SK-N-SH treated with all-trans-retinoic acid at 6 μM for 48 hours (cell line): ENCODE data around the gene PPP4R4.

Experiments
- ATAC-seq: fragments of 200-7000 bp; cut with Tn5 transposase; 3 replicates; pipeline ENCODE4 v1.9.1; 2020; ENCODE audit warnings: mild to moderate bottlenecking, moderate library complexity
- ARNTL ChIP-seq: fragments of 450-650 bp; formaldehyde crosslinking; IDR thresholded peaks from 2 replicates; pipeline ENCODE4 v1.5.0; 2020; ENCODE audit warnings: low read depth, mild to moderate bottlenecking, moderate library complexity, borderline replicate concordance
- BACH2 ChIP-seq: fragments of 250-450 bp; sonication (Bioruptor Pico); IDR thresholded peaks from 2 replicates; pipeline ENCODE4 v1.9.0; 2021; ENCODE audit warnings: mild to moderate bottlenecking, borderline replicate concordance
- CREB5 ChIP-seq: fragments of 250-450 bp; sonication (Bioruptor Pico); IDR thresholded peaks from 2 replicates; pipeline ENCODE4 v1.5.1; 2020; ENCODE audit warnings: low read depth, mild to moderate bottlenecking, moderate library complexity
- CSDC2 ChIP-seq: fragments of 250-450 bp; sonication (Bioruptor Pico); IDR thresholded peaks from 2 replicates; pipeline ENCODE4 v1.5.0; 2020; ENCODE audit warnings: mild to moderate bottlenecking, moderate library complexity
- CSRNP3 ChIP-seq: fragments of 250-450 bp; sonication (Bioruptor Pico); IDR thresholded peaks from 2 replicates; pipeline ENCODE4 v1.5.1; 2021; ENCODE audit warnings: mild to moderate bottlenecking, moderate library complexity
- GLIS3 ChIP-seq: fragments of 250-450 bp; sonication (Bioruptor Pico); IDR thresholded peaks from 2 replicates; pipeline ENCODE4 v1.5.0; 2020; ENCODE audit warnings: mild to moderate bottlenecking, moderate library complexity
- ISL1 ChIP-seq: fragments of 250-450 bp; sonication (Bioruptor Pico); IDR thresholded peaks from 2 replicates; pipeline ENCODE4 v2.1.2; 2022; ENCODE audit warnings: mild to moderate bottlenecking, moderate library complexity
- OSR1 ChIP-seq: fragments of 250-450 bp; sonication (Bioruptor Pico); IDR thresholded peaks from 2 replicates; pipeline ENCODE4 v1.8.0; 2022; ENCODE audit warnings: moderate library complexity, mild to moderate bottlenecking, inconsistent platforms
- PATZ1 ChIP-seq: fragments of 250-450 bp; sonication (Bioruptor Pico); IDR thresholded peaks from 2 replicates; pipeline ENCODE4 v1.8.0; 2020; ENCODE audit warnings: mild to moderate bottlenecking, moderate library complexity, borderline replicate concordance
- POU6F1 ChIP-seq: fragments of 250-450 bp; sonication (Bioruptor Pico); IDR thresholded peaks from 2 replicates; pipeline ENCODE4 v1.8.0; 2021; ENCODE audit warnings: low read depth, mild to moderate bottlenecking, moderate library complexity, borderline replicate concordance
- RARB ChIP-seq: fragments of 250-450 bp; sonication (Bioruptor Pico); IDR thresholded peaks from 2 replicates; pipeline ENCODE4 v1.8.0; 2021; ENCODE audit warnings: mild to moderate bottlenecking, moderate library complexity
- TCF4 ChIP-seq: fragments of 250-450 bp; sonication (Bioruptor Pico); IDR thresholded peaks from 2 replicates; pipeline ENCODE4 v1.8.0; 2021; ENCODE audit warnings: mild to moderate bottlenecking, moderate library complexity, borderline replicate concordance
- TOX ChIP-seq: fragments of 250-450 bp; sonication (Bioruptor Pico); IDR thresholded peaks from 2 replicates; pipeline ENCODE4 v1.8.0; 2021; ENCODE audit warnings: mild to moderate bottlenecking, moderate library complexity, borderline replicate concordance
- TSHZ2 ChIP-seq: fragments of 250-450 bp; sonication (Bioruptor Pico); IDR thresholded peaks from 2 replicates; pipeline ENCODE4 v1.5.0; 2020; ENCODE audit warnings: mild to moderate bottlenecking, moderate library complexity
- ZFP3 ChIP-seq: fragments of 250-450 bp; sonication (Bioruptor Pico); IDR thresholded peaks from 2 replicates; pipeline ENCODE4 v1.5.0; 2020; ENCODE audit warnings: mild to moderate bottlenecking, moderate library complexity
- ZFP30 ChIP-seq: fragments of 450-650 bp; formaldehyde crosslinking; IDR thresholded peaks from 2 replicates; pipeline ENCODE4 v1.5.0; 2022; ENCODE audit warnings: mild to moderate bottlenecking, moderate library complexity
- ZNF565 ChIP-seq: fragments of 450-650 bp; formaldehyde crosslinking; conservative IDR thresholded peaks from 2 replicates; pipeline ENCODE4 v1.5.0; 2020; ENCODE audit warnings: low read depth, mild to moderate bottlenecking, moderate library complexity
- ZNF70 ChIP-seq: fragments of 450-650 bp; formaldehyde crosslinking; IDR thresholded peaks from 2 replicates; pipeline ENCODE4 v1.5.0; 2020; ENCODE audit warnings: mild to moderate bottlenecking, moderate library complexity
- ZNF8 ChIP-seq: fragments of 450-650 bp; formaldehyde crosslinking; IDR thresholded peaks from 2 replicates; pipeline ENCODE4 v1.5.0; 2020; ENCODE audit warnings: mild to moderate bottlenecking, moderate library complexity

Gene PPP4R4

GRCh38 chr14:94312481-94313246 lies 138.5 kb downstream of the PPP4R4 start (continued):
- no peak for TF ChIP-seq ZNF565
- TF ChIP-seq CSRNP3, result no peak
- no peak for TF ChIP-seq ZFP3 (CRISPR knock-in tag)
- no peak for TF ChIP-seq ZFP30 (CRISPR knock-in tag)
- no peak for TF ChIP-seq POU6F1
- no peak for TF ChIP-seq ARNTL (CRISPR knock-in tag)
- no peak for TF ChIP-seq RARB

- no peak for TF ChIP-seq CSDC2
- no peak for TF ChIP-seq CREB5 (CRISPR knock-in tag)
- ATAC-seq, result no peak
These were observed 140.0 kb downstream of the PPP4R4 start for GRCh38 chr14:94313991-94314655.

GRCh38 chr14:94314890-94315289 lies 140.8 kb downstream of the PPP4R4 start:
- no peak for ATAC-seq
- no peak for TF ChIP-seq GLIS3
- no peak for TF ChIP-seq ZFP30 (CRISPR knock-in tag)
- TF ChIP-seq CSRNP3, result no peak
- TF ChIP-seq OSR1, result no peak
- TF ChIP-seq BACH2, result no peak
- TF ChIP-seq ARNTL (CRISPR knock-in tag), result no peak
- no peak for TF ChIP-seq ZFP3 (CRISPR knock-in tag)
- TF ChIP-seq ISL1 (CRISPR knock-in tag), result no peak

GRCh38 chr14:94316692-94317091 lies 142.6 kb downstream of the PPP4R4 start:
- no peak for ATAC-seq
- TF ChIP-seq CREB5 (CRISPR knock-in tag) (no peak), ARNTL (CRISPR knock-in tag) (no peak), ZNF70 (no peak), TCF4 (CRISPR knock-in tag) (no peak), PATZ1 (no peak), TOX (CRISPR knock-in tag) (no peak), CSRNP3 (no peak), ISL1 (CRISPR knock-in tag) (no peak), POU6F1 (no peak), ZNF8 (CRISPR knock-in tag) (no peak), TSHZ2 (CRISPR knock-in tag) (no peak)
